Measurements from ENCODE around the gene ADAMTSL2.

The ADAMTSL2 gene

DNA sequence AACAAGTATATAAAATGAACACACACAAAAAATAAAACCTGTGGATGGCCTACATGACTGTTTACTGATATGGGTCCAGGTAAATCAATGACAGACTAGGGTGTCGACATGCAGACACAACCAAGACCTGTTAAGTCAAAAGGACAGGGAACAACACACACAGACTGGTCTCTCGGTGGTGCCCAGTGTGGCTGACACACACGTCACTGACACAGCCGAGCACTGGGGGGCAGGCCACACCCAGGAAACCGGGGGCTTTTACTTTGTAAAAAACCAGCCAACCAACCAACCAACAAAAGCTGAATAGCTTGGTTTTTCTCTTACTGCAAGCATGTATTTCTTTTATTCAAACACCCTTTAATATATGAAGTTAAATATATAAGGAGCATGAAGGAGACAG lies 69.7 kb downstream of the ADAMTSL2 start:
- TF ChIP-seq GATA3 (IDR thresholded peaks at IDR 0.05; ENCODE audit: low read depth, low read length): no peak
- TF ChIP-seq GATA2 (IDR thresholded peaks at IDR 0.05; ENCODE audit: low read depth, low read length): no peak

DNA sequence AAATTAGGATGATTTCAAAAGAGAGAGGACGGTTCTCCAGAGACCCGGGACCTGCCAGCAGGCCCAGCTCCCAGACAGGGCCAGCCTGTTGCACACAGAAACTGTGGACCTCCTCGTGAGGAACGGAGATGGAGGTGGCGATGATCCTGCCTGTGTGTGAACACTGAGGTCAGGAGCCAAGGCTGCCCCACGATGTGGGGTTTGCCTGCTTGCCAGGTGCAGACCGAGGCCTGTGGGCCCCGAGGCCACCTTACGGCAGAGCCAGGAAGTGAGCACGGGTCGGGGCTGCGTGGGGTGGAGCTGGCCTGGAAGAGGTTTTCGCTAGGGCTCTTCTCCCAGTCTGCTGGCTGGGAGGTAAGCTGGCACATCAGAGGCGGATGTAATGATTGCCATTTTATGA lies 70.4 kb downstream of the ADAMTSL2 start:
- TF ChIP-seq GATA2 (IDR thresholded peaks at IDR 0.05; ENCODE audit: low read depth, low read length): no peak

DNA sequence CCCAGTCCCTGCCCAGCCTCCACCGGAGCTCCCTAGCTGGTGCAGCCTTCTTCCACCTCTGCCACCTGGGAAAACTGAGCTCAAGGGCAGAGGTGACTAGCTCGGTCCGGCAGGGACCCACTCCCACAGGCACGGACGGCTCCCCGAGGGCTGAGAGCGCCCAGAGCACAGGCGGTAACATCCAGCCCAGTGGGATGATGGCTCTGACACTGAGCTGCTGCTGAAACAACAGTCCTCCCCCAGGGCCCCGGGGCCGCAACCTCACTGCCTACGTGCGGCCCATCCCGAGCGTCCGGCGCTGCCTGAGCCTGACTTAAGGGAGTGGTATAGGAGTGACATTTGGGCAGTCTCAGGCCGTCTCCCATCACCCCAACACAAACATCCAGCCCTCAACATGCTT lies 70.9 kb downstream of the ADAMTSL2 start:
- TF ChIP-seq GATA3 (IDR thresholded peaks at IDR 0.05; ENCODE audit: low read depth, low read length) (no peak), GATA2 (IDR thresholded peaks at IDR 0.05; ENCODE audit: low read depth, low read length) (no peak)

DNA sequence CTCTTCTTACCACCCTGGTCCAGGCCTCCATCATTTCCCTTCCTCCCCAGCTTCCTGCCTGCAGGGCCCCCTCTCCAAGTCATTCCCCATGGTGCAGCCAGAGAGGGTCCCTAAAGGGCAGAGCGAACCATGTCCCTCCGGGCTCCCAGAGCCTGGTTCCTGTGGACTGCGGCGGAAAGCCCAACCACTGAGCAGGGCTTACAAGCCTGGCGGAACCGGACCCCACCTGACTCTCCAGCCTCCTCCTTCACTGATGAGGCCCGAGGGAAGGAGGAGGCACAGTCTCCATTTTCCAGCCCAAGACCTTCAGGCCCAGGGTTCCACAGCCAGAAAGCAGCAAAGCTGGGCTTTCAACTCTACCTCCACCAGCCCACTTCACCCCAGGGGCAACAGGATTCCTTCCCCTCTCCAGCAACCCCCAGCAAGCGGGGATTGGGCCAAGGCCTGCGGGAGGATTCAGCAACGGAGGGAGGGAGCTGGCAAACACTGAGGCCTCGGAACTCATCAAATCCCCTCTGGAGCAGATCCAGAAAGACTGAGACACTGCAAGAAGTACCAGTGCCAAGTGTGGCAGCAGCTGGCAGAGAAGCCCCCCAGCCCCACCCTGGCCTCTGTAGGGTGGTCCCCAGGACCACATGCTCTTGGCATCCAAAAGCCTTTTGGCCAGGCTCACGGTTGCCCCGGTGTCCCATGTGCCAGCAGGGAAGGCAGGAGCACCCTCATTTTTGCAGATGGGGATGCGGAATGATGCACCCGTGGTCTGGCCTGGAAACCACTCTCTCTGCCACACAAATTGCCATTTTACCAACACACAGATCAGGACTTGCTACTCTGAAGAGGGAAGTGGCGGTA lies 71.6 kb downstream of the ADAMTSL2 start:
- TF ChIP-seq GATA2 (IDR thresholded peaks at IDR 0.05; ENCODE audit: low read depth, low read length) (no peak), GATA3 (IDR thresholded peaks at IDR 0.05; ENCODE audit: low read depth, low read length) (no peak)

- TF ChIP-seq GATA3 (IDR thresholded peaks at IDR 0.05; ENCODE audit: low read depth, low read length) (no peak), GATA2 (IDR thresholded peaks at IDR 0.05; ENCODE audit: low read depth, low read length) (no peak)
These were observed 72.2 kb downstream of the ADAMTSL2 start for GRCh38 chr9:133606708-133607025.

DNA sequence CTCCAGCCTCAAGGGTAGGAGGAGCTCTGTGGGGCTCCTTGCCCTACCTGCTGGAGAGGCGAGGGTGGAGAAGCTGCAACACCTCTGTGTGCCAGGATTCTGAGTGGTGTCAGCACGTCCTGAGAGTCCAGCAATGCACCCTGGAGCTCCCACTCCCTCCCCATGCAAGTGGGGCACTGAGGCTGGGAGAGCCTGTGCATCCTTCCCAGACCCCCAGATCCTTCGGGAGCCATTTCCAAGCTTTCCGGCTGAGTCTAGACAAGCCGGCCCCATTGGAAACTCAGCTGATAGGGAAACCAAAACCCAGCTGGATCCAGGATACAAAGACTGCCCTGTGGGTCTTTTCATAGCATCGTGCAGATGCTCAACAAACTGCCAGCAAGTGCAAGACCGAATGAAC lies 72.9 kb downstream of the ADAMTSL2 start:
- TF ChIP-seq GATA3 (IDR thresholded peaks at IDR 0.05; ENCODE audit: low read depth, low read length) (no peak), GATA2 (IDR thresholded peaks at IDR 0.05; ENCODE audit: low read depth, low read length) (no peak)

DNA sequence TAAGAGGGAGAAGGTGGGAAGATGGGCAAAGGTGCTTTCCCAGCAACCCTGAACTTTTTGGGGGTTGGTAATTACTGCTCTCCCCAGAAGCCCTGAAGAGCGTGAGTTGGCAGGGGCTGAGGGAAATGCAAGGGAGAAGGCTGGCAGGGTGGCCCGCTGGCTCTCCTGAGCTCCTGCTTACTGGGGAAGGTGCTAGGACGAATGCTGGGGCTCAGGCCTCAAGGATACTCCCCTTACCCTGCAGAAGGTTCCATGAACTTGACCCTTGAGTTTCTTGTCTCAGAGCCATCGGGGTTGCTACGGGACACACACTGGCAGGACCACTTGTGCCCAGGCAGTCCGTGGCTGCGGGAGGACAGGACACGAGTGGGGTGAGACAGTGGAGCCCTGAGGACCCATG lies 73.5 kb downstream of the ADAMTSL2 start:
- no peak for TF ChIP-seq GATA2 (IDR thresholded peaks at IDR 0.05; ENCODE audit: low read depth, low read length)
- TF ChIP-seq GATA3 (IDR thresholded peaks at IDR 0.05; ENCODE audit: low read depth, low read length): no peak

DNA sequence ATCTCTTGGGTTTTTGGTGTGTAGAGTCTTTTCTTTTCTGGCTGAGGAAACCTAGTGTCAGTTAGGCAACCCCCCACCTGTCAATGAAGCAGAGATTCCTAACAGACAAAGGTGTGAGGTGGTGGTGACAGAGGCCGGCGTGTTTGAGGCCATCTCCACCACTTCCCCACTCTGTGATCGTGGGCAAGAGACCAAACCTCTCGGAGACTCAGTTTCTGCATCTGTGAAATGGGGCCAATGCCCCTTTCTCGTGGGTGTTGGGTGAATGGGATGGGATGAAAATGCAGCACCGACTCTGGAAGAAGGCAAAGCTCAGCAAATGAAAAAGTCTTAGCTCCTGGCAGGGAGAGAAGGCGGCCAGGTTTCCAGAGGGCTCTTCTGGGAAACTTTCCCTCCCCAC lies 73.9 kb downstream of the ADAMTSL2 start:
- TF ChIP-seq GATA2 (IDR thresholded peaks at IDR 0.05; ENCODE audit: low read depth, low read length) (no peak), GATA3 (IDR thresholded peaks at IDR 0.05; ENCODE audit: low read depth, low read length) (no peak)

DNA sequence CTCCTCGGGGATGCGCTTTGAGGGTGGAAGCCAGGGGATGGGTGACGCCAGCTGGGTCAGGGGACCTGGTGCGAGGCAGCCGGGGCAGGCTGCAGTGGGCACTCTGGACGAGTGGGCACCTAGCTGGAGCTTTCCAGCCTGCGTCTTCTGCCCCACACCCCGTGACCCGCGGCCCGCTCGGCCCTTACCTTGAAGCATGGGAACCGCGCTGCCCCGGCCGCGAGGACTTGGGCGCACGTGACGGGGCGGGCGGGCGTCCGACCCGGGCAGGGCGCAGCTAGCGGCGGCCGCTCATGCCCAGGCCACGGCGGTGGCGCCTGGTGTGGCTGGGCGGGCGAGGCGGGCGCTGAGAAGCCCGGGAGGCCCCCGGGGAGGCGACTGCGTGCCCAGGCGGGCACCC lies 74.4 kb downstream of the ADAMTSL2 start:
- TF ChIP-seq GATA2 (IDR thresholded peaks at IDR 0.05; ENCODE audit: low read depth, low read length) (no peak), GATA3 (IDR thresholded peaks at IDR 0.05; ENCODE audit: low read depth, low read length) (no peak)

- no peak for TF ChIP-seq GATA2 (IDR thresholded peaks at IDR 0.05; ENCODE audit: low read depth, low read length)
- no peak for TF ChIP-seq GATA3 (IDR thresholded peaks at IDR 0.05; ENCODE audit: low read depth, low read length)
These were observed 75.0 kb downstream of the ADAMTSL2 start, which contains the start of gene FAM163B for GRCh38 chr9:133609311-133610098. FAM163B (minus strand) TSS chr9:133609389; CDS start chr9:133580223, 29,166 bp downstream.

DNA sequence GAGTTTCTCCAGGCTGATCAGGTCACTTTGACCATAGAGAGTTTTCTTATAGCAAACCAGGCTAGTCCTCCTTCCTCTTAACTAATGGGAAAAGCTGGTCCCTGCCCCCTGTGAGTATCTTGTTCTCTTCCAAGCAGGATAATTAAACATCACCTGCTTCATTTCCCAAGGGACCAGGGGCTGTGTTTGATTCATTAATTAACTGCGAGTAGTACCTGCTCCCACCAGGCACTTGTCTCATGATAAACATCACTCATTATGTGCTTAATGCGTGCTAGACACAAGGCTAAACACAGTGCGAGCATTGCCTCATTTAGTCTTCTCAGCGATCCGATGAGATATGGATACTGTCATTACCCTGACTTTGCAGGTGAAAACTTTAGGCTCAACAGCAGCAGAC lies 76.3 kb downstream of the ADAMTSL2 start:
- no peak for TF ChIP-seq GATA3 (IDR thresholded peaks at IDR 0.05; ENCODE audit: low read depth, low read length)
- TF ChIP-seq GATA2 (IDR thresholded peaks at IDR 0.05; ENCODE audit: low read depth, low read length): no peak

- no peak for TF ChIP-seq GATA2 (IDR thresholded peaks at IDR 0.05; ENCODE audit: low read depth, low read length)
- no peak for TF ChIP-seq GATA3 (IDR thresholded peaks at IDR 0.05; ENCODE audit: low read depth, low read length)
These were observed 77.5 kb downstream of the ADAMTSL2 start for GRCh38 chr9:133612051-133612450.

GRCh38 chr9:133612816-133613215 lies 78.3 kb downstream of the ADAMTSL2 start:
- no peak for TF ChIP-seq GATA3 (IDR thresholded peaks at IDR 0.05; ENCODE audit: low read depth, low read length)
- TF ChIP-seq GATA2 (IDR thresholded peaks at IDR 0.05; ENCODE audit: low read depth, low read length): no peak

DNA sequence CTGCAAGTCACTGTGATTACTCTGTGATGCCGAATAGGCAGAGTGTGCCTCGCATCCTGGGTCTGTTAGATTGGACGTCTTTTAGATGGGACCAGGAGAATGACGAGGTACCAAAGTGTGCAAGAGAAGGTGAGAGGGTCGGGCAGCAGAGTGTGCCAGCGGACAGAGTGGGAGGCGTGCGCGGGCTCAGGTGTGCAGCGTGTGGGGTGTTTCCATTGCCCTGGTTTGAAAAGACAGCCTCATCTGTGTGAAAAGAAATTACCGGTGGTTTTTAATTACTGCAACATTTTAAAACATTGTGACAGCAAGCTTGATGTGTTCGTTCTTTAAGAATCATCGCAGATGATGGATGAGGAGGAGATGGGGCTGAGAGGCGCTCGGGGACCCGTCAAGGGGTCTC lies 78.9 kb downstream of the ADAMTSL2 start:
- TF ChIP-seq GATA2 (IDR thresholded peaks at IDR 0.05; ENCODE audit: low read depth, low read length): no peak
- TF ChIP-seq GATA3 (IDR thresholded peaks at IDR 0.05; ENCODE audit: low read depth, low read length): no peak

- TF ChIP-seq GATA3 (IDR thresholded peaks at IDR 0.05; ENCODE audit: low read depth, low read length) (no peak), GATA2 (IDR thresholded peaks at IDR 0.05; ENCODE audit: low read depth, low read length) (no peak)
These were observed 79.6 kb downstream of the ADAMTSL2 start for GRCh38 chr9:133614056-133614455.

All from SH-SY5Y (cell line).